WTC11 (cell line): ENCODE data around the gene LSR. TPM values are rescaled to one million over a fixed set of nuclear protein-coding genes. Genes with fewer than 3 reads are reported as not detected.

Source experiments
- ATAC-seq: fragments of 200-7000 bp; cut with Tn5 transposase; 2 replicates; pipeline ENCODE4 v1.10.0; 2021; ENCODE audit warnings: mild to moderate bottlenecking, moderate library complexity
- CTCF ChIA-PET: fragments of 300-600 bp; sonication (Branson Sonifier 250); formaldehyde crosslinking; loops from one replicate; lab custom pipeline; 2021; ENCODE audit warnings: antibody characterized with exemption; lab: Charles Lee
- POLR2A ChIA-PET: fragments of 350-600 bp; sonication (Branson Sonifier 250); formaldehyde crosslinking; loops from one replicate; lab custom pipeline; 2021; ENCODE audit warnings: antibody characterized with exemption; lab: Charles Lee
- DNase-seq: peaks from one replicate; pipeline ENCODE4 v3.0.0; 2021; ENCODE audit warnings: low spot score
- H3K27ac Mint-ChIP-seq: 2 replicates; pipeline ENCODE4 v1.8.0; 2021; ENCODE audit warnings: mixed read lengths
- H3K27me3 Mint-ChIP-seq: 2 replicates; pipeline ENCODE4 v1.8.0; 2021; ENCODE audit warnings: low read depth, mild to moderate bottlenecking, moderate library complexity, mixed read lengths
- H3K36me3 Mint-ChIP-seq: 2 replicates; pipeline ENCODE4 v1.8.0; 2021; ENCODE audit warnings: mixed read lengths
- H3K4me1 Mint-ChIP-seq: 2 replicates; pipeline ENCODE4 v1.8.0; 2022; ENCODE audit warnings: mixed read lengths
- H3K4me3 Mint-ChIP-seq: 2 replicates; pipeline ENCODE4 v1.8.0; 2021; ENCODE audit warnings: mild to moderate bottlenecking, moderate library complexity, mixed read lengths
- H3K9me3 Mint-ChIP-seq: 2 replicates; pipeline ENCODE4 v1.8.0; 2021; ENCODE audit warnings: mixed read lengths
- CBFB ChIP-seq: sonication (generic); formaldehyde crosslinking; IDR thresholded peaks from 2 replicates; pipeline ENCODE4 v1.8.1; 2022; ENCODE audit warnings: mild to moderate bottlenecking, low read depth, missing genetic modification reagents
- FOXJ3 ChIP-seq: sonication (generic); formaldehyde crosslinking; IDR thresholded peaks from 2 replicates; pipeline ENCODE4 v1.9.0; 2021; ENCODE audit warnings: missing genetic modification reagents, mild to moderate bottlenecking, borderline replicate concordance
- GRHL2 ChIP-seq: fragments of 250-450 bp; sonication (Bioruptor Pico); IDR thresholded peaks from 2 replicates; pipeline ENCODE4 v1.8.0; 2022; ENCODE audit warnings: mild to moderate bottlenecking, moderate library complexity; ENCODE audit not compliant: insufficient replicate concordance, severe bottlenecking
- NFYB ChIP-seq: sonication (generic); formaldehyde crosslinking; conservative IDR thresholded peaks from 2 replicates; pipeline ENCODE4 v1.8.0; 2022; ENCODE audit warnings: low read depth, missing genetic modification reagents
- NR1H2 ChIP-seq: sonication (generic); formaldehyde crosslinking; IDR thresholded peaks from 2 replicates; pipeline ENCODE4 v1.9.0; 2021; ENCODE audit warnings: mild to moderate bottlenecking, moderate library complexity, missing genetic modification reagents
- NR3C1 ChIP-seq: sonication (generic); formaldehyde crosslinking; conservative IDR thresholded peaks from 2 replicates; pipeline ENCODE4 v1.8.1; 2023; ENCODE audit warnings: low read depth, mild to moderate bottlenecking, missing genetic modification reagents
- RORB ChIP-seq: fragments of 250-450 bp; sonication (Bioruptor Pico); IDR thresholded peaks from 2 replicates; pipeline ENCODE4 v1.9.0; 2021; ENCODE audit warnings: mild to moderate bottlenecking
- TCF7 ChIP-seq: sonication (generic); formaldehyde crosslinking; IDR thresholded peaks from 2 replicates; pipeline ENCODE4 v1.8.0; 2022; ENCODE audit warnings: mild to moderate bottlenecking, low read depth, missing genetic modification reagents, moderate library complexity
- ZNF263 ChIP-seq: sonication (generic); formaldehyde crosslinking; IDR thresholded peaks from 2 replicates; pipeline ENCODE4 v1.8.1; 2022; ENCODE audit warnings: low read depth, mild to moderate bottlenecking, moderate library complexity, missing genetic modification reagents
- ZNF423 ChIP-seq: fragments of 250-450 bp; sonication (Bioruptor Pico); IDR thresholded peaks from 2 replicates; pipeline ENCODE4 v2.1.2; 2022; ENCODE audit warnings: mild to moderate bottlenecking, moderate library complexity
- total RNA-seq: library from RNA; stranded (reverse); gene quantifications from 3 replicates; pipeline ENCODE4 v1.2.3, GENCODE V29; 2021
- TF ChIP-seq, protein P1 (sequence below): sonication (generic); formaldehyde crosslinking; IDR thresholded peaks from 2 replicates; pipeline ENCODE4 v1.8.0; 2023; ENCODE audit warnings: mild to moderate bottlenecking, missing genetic modification reagents
- TF ChIP-seq, protein P2 (sequence below): fragments of 250-450 bp; sonication (Bioruptor Pico); IDR thresholded peaks from 2 replicates; pipeline ENCODE4 v1.9.0; 2021; ENCODE audit warnings: moderate library complexity, mild to moderate bottlenecking, inconsistent platforms, borderline replicate concordance
- TF ChIP-seq, protein P3 (sequence below): sonication (generic); formaldehyde crosslinking; IDR thresholded peaks from 2 replicates; pipeline ENCODE4 v1.8.1; 2022; ENCODE audit warnings: mild to moderate bottlenecking, missing genetic modification reagents, moderate library complexity, borderline replicate concordance
- TF ChIP-seq, protein P4 (sequence below): sonication (generic); formaldehyde crosslinking; IDR thresholded peaks from 2 replicates; pipeline ENCODE4 v1.8.1; 2023; ENCODE audit warnings: mild to moderate bottlenecking, missing genetic modification reagents, borderline replicate concordance
- TF ChIP-seq, protein P5 (sequence below): fragments of 200-600 bp; IDR thresholded peaks from 2 replicates; pipeline ENCODE4 v1.8.0; 2022; ENCODE audit warnings: antibody characterized with exemption
- TF ChIP-seq, protein P6 (sequence below): sonication (generic); formaldehyde crosslinking; IDR thresholded peaks from 2 replicates; pipeline ENCODE4 v1.8.1; 2023; ENCODE audit warnings: mild to moderate bottlenecking, missing genetic modification reagents
- TF ChIP-seq, protein P7 (sequence below): sonication (generic); formaldehyde crosslinking; IDR thresholded peaks from 2 replicates; pipeline ENCODE4 v1.8.1; 2023; ENCODE audit warnings: mild to moderate bottlenecking, missing genetic modification reagents, moderate library complexity

LSR gene
- total RNA-seq, 1 experiment from 2014 or later: 130 TPM

DNA sequence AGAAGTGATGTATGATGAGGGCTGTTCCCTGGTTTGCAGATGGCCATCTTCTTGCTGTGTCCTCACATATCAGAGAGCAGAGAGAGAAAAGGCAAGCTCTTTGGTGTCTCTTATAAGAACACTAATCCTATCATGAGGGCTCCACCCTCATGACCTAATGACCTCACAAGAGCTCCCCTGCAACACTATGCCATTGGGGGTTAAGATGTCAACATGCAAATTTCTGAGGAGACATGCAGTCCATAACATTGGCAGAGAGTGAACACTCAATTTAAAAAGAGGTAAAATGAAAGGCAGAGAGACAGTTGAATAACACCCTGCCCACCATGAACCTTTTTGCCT is 31.2 kb upstream of the LSR start:
- Mint-ChIP-seq H3K4me1 (peaks cover 17% of the 10 kb centered on the region), H3K9me3 (peaks cover 40% of the 10 kb centered on the region), H3K36me3 (peaks cover 12% of the 10 kb centered on the region), H3K27me3 (peaks cover 6% of the 10 kb centered on the region), H3K27ac (no peak overlapping the region), H3K4me3 (no peak overlapping the region)
- ChIA-PET POLR2A (no interaction called here), CTCF (interaction anchor here (0.9 to 2.4 kb wide), 4 partner anchors 17 to 151 kb away, joined by 3 to 13 read pairs (median 4); partner anchors contain the start of gene FXYD7)
- DNase-seq: no peak
- TF ChIP-seq FOXJ3 (CRISPR knock-in tag) (no peak), NR1H2 (CRISPR knock-in tag) (no peak), TCF7 (CRISPR knock-in tag) (no peak), RORB (CRISPR knock-in tag) (no peak), GRHL2 (CRISPR knock-in tag) (no peak), NR3C1 (CRISPR knock-in tag) (no peak)
- TF ChIP-seq, protein P1, sequence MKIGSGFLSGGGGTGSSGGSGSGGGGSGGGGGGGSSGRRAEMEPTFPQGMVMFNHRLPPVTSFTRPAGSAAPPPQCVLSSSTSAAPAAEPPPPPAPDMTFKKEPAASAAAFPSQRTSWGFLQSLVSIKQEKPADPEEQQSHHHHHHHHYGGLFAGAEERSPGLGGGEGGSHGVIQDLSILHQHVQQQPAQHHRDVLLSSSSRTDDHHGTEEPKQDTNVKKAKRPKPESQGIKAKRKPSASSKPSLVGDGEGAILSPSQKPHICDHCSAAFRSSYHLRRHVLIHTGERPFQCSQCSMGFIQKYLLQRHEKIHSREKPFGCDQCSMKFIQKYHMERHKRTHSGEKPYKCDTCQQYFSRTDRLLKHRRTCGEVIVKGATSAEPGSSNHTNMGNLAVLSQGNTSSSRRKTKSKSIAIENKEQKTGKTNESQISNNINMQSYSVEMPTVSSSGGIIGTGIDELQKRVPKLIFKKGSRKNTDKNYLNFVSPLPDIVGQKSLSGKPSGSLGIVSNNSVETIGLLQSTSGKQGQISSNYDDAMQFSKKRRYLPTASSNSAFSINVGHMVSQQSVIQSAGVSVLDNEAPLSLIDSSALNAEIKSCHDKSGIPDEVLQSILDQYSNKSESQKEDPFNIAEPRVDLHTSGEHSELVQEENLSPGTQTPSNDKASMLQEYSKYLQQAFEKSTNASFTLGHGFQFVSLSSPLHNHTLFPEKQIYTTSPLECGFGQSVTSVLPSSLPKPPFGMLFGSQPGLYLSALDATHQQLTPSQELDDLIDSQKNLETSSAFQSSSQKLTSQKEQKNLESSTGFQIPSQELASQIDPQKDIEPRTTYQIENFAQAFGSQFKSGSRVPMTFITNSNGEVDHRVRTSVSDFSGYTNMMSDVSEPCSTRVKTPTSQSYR (CRISPR knock-in tag): no peak
- TF ChIP-seq, protein P2, sequence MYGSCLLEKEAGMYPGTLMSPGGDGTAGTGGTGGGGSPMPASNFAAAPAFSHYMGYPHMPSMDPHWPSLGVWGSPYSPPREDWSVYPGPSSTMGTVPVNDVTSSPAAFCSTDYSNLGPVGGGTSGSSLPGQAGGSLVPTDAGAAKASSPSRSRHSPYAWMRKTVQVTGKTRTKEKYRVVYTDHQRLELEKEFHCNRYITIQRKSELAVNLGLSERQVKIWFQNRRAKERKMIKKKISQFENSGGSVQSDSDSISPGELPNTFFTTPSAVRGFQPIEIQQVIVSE (CRISPR knock-in tag): no peak
- ATAC-seq: no peak

DNA sequence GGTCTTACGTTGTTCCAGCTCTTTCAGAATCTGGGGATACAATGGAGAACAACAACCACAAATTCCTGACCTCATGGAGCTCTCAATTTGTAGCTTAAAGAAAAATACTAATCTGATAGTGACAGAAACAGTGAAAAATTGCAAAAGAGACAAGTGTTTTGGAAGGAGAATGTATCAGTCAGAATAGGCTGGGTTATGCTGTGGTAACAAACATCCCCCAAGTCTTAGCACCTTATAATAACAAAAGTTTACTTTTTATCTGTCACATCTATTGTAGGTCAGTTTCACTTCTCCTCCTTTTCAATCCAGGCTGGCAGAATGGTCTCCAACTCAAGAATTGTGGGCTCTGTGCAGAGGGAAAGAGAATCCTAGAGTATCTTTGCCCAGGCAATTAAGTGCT is 29.8 kb upstream of the LSR start:
- DNase-seq: no peak
- peaks cover 12% of the 10 kb centered on the region for H3K36me3 Mint-ChIP-seq
- peaks cover 13% of the 10 kb centered on the region for H3K27me3 Mint-ChIP-seq
- no peak overlapping the region for H3K4me3 Mint-ChIP-seq
- no peak overlapping the region for H3K27ac Mint-ChIP-seq
- ChIA-PET POLR2A (no interaction called here), CTCF (interaction anchor here (0.9 kb wide), 1 partner anchor 175 kb away, joined by 5 read pairs; no protein-coding TSS in a partner anchor)
- no peak for TF ChIP-seq ZNF263 (CRISPR knock-in tag)
- no peak for TF ChIP-seq ZNF423 (CRISPR knock-in tag)
- peaks cover 46% of the 10 kb centered on the region for H3K9me3 Mint-ChIP-seq
- peaks cover 17% of the 10 kb centered on the region for H3K4me1 Mint-ChIP-seq
- no peak for ATAC-seq

DNA sequence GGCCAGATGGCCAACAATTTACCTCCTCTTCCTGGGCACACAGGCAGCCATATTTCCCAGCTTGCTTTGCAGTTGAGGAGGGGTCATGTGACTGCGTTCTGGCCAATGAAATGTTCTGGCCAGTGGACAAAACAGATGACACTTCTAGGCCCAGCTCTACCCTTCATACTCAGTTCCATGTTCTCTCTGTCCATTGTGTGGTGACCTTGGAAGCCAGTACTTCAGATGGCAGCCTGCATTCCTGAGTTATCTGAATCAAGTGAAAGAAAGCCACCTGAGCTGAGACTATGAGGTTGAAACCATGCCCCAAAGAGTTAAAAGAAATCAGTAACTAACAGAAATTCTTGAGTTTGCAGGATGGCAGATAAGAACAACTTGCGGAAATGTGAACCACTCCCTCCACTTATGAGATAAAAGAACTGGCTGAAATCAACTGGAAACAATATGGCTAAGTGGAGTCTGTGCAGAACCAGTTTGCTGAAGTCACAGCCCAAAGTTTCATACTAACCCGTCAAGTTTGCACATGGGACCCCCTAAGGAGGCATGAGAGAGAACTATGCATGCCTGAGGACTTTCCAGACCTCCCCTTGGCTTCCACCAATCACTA is 28.4 kb upstream of the LSR start:
- Mint-ChIP-seq H3K4me1 (peaks cover 15% of the 10 kb centered on the region), H3K36me3 (peaks cover 12% of the 10 kb centered on the region), H3K27ac (no peak overlapping the region), H3K4me3 (no peak overlapping the region), H3K27me3 (peaks cover 13% of the 10 kb centered on the region), H3K9me3 (peaks cover 46% of the 10 kb centered on the region)
- no peak for DNase-seq
- ATAC-seq: peak; percentile 10; the same call in 1 of the 2 replicates
- POLR2A ChIA-PET: interaction anchor here (0.6 kb wide), 1 partner anchor 221 kb away, joined by 5 read pairs; no protein-coding TSS in a partner anchor
- CTCF ChIA-PET: interaction anchor here (0.9 kb wide), 1 partner anchor 85 kb away, joined by 3 read pairs; no protein-coding TSS in a partner anchor
- TF ChIP-seq, protein P3, sequence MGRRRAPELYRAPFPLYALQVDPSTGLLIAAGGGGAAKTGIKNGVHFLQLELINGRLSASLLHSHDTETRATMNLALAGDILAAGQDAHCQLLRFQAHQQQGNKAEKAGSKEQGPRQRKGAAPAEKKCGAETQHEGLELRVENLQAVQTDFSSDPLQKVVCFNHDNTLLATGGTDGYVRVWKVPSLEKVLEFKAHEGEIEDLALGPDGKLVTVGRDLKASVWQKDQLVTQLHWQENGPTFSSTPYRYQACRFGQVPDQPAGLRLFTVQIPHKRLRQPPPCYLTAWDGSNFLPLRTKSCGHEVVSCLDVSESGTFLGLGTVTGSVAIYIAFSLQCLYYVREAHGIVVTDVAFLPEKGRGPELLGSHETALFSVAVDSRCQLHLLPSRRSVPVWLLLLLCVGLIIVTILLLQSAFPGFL (CRISPR knock-in tag): no peak
- TF ChIP-seq CBFB (CRISPR knock-in tag) (no peak), NFYB (CRISPR knock-in tag) (peak; percentile 43; the same call in 1 of the 2 replicates)
- TF ChIP-seq, protein P4, sequence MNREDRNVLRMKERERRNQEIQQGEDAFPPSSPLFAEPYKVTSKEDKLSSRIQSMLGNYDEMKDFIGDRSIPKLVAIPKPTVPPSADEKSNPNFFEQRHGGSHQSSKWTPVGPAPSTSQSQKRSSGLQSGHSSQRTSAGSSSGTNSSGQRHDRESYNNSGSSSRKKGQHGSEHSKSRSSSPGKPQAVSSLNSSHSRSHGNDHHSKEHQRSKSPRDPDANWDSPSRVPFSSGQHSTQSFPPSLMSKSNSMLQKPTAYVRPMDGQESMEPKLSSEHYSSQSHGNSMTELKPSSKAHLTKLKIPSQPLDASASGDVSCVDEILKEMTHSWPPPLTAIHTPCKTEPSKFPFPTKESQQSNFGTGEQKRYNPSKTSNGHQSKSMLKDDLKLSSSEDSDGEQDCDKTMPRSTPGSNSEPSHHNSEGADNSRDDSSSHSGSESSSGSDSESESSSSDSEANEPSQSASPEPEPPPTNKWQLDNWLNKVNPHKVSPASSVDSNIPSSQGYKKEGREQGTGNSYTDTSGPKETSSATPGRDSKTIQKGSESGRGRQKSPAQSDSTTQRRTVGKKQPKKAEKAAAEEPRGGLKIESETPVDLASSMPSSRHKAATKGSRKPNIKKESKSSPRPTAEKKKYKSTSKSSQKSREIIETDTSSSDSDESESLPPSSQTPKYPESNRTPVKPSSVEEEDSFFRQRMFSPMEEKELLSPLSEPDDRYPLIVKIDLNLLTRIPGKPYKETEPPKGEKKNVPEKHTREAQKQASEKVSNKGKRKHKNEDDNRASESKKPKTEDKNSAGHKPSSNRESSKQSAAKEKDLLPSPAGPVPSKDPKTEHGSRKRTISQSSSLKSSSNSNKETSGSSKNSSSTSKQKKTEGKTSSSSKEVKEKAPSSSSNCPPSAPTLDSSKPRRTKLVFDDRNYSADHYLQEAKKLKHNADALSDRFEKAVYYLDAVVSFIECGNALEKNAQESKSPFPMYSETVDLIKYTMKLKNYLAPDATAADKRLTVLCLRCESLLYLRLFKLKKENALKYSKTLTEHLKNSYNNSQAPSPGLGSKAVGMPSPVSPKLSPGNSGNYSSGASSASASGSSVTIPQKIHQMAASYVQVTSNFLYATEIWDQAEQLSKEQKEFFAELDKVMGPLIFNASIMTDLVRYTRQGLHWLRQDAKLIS: no peak
- TF ChIP-seq, protein P5, sequence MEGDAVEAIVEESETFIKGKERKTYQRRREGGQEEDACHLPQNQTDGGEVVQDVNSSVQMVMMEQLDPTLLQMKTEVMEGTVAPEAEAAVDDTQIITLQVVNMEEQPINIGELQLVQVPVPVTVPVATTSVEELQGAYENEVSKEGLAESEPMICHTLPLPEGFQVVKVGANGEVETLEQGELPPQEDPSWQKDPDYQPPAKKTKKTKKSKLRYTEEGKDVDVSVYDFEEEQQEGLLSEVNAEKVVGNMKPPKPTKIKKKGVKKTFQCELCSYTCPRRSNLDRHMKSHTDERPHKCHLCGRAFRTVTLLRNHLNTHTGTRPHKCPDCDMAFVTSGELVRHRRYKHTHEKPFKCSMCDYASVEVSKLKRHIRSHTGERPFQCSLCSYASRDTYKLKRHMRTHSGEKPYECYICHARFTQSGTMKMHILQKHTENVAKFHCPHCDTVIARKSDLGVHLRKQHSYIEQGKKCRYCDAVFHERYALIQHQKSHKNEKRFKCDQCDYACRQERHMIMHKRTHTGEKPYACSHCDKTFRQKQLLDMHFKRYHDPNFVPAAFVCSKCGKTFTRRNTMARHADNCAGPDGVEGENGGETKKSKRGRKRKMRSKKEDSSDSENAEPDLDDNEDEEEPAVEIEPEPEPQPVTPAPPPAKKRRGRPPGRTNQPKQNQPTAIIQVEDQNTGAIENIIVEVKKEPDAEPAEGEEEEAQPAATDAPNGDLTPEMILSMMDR: no peak
- TF ChIP-seq, protein P6, sequence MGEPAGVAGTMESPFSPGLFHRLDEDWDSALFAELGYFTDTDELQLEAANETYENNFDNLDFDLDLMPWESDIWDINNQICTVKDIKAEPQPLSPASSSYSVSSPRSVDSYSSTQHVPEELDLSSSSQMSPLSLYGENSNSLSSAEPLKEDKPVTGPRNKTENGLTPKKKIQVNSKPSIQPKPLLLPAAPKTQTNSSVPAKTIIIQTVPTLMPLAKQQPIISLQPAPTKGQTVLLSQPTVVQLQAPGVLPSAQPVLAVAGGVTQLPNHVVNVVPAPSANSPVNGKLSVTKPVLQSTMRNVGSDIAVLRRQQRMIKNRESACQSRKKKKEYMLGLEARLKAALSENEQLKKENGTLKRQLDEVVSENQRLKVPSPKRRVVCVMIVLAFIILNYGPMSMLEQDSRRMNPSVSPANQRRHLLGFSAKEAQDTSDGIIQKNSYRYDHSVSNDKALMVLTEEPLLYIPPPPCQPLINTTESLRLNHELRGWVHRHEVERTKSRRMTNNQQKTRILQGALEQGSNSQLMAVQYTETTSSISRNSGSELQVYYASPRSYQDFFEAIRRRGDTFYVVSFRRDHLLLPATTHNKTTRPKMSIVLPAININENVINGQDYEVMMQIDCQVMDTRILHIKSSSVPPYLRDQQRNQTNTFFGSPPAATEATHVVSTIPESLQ (CRISPR knock-in tag): no peak
- TF ChIP-seq, protein P7, sequence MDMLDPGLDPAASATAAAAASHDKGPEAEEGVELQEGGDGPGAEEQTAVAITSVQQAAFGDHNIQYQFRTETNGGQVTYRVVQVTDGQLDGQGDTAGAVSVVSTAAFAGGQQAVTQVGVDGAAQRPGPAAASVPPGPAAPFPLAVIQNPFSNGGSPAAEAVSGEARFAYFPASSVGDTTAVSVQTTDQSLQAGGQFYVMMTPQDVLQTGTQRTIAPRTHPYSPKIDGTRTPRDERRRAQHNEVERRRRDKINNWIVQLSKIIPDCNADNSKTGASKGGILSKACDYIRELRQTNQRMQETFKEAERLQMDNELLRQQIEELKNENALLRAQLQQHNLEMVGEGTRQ (CRISPR knock-in tag): peak; percentile 71
